Measurements from ENCODE around the gene ELP6.

Gene ELP6

DNA sequence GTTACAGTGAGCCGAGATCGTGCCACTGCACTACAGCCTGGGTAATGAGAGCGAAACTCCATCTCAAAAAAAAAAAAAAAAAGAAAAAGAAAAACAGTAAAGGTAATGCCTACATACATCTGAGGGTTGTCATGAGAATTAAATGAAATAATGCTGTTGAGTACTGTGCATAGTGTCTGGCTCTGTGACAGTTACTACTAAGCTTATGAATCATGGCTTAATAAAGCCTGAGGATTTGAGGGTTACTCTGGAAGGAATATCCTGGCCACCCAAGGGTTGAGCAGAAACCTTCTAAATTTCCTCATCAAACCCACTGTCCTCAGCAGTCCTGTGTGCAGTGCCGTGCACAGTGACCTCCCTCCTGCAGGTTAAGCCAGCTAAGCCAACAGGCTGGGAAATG lies 26.8 kb upstream of the ELP6 start:
- Histone ChIP-seq H3K27ac (replicated peaks) (no peak overlapping the region), H3K4me3 (replicated peaks; ENCODE audit: insufficient read depth, low read length) (no peak overlapping the region), H3K27me3 (ENCODE audit: insufficient read depth, poor library complexity, severe bottlenecking) (no peaks in the 10 kb centered on the region)
- no peak for DNase-seq (ENCODE audit: low read depth in 1 of 2, low spot score in 1 of 2)
- TF ChIP-seq, protein P1, sequence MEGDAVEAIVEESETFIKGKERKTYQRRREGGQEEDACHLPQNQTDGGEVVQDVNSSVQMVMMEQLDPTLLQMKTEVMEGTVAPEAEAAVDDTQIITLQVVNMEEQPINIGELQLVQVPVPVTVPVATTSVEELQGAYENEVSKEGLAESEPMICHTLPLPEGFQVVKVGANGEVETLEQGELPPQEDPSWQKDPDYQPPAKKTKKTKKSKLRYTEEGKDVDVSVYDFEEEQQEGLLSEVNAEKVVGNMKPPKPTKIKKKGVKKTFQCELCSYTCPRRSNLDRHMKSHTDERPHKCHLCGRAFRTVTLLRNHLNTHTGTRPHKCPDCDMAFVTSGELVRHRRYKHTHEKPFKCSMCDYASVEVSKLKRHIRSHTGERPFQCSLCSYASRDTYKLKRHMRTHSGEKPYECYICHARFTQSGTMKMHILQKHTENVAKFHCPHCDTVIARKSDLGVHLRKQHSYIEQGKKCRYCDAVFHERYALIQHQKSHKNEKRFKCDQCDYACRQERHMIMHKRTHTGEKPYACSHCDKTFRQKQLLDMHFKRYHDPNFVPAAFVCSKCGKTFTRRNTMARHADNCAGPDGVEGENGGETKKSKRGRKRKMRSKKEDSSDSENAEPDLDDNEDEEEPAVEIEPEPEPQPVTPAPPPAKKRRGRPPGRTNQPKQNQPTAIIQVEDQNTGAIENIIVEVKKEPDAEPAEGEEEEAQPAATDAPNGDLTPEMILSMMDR (IDR thresholded peaks at IDR 0.05; ENCODE audit: insufficient read depth, low read length): no peak
- TF ChIP-seq, protein P2, sequence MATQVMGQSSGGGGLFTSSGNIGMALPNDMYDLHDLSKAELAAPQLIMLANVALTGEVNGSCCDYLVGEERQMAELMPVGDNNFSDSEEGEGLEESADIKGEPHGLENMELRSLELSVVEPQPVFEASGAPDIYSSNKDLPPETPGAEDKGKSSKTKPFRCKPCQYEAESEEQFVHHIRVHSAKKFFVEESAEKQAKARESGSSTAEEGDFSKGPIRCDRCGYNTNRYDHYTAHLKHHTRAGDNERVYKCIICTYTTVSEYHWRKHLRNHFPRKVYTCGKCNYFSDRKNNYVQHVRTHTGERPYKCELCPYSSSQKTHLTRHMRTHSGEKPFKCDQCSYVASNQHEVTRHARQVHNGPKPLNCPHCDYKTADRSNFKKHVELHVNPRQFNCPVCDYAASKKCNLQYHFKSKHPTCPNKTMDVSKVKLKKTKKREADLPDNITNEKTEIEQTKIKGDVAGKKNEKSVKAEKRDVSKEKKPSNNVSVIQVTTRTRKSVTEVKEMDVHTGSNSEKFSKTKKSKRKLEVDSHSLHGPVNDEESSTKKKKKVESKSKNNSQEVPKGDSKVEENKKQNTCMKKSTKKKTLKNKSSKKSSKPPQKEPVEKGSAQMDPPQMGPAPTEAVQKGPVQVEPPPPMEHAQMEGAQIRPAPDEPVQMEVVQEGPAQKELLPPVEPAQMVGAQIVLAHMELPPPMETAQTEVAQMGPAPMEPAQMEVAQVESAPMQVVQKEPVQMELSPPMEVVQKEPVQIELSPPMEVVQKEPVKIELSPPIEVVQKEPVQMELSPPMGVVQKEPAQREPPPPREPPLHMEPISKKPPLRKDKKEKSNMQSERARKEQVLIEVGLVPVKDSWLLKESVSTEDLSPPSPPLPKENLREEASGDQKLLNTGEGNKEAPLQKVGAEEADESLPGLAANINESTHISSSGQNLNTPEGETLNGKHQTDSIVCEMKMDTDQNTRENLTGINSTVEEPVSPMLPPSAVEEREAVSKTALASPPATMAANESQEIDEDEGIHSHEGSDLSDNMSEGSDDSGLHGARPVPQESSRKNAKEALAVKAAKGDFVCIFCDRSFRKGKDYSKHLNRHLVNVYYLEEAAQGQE (IDR thresholded peaks at IDR 0.05; ENCODE audit: insufficient replicate concordance, low read depth): no peak
- TF ChIP-seq GABPA (IDR thresholded peaks at IDR 0.05; ENCODE audit: low read depth): no peak
- no peak for TF ChIP-seq SPI1 (IDR thresholded peaks at IDR 0.05; ENCODE audit: borderline replicate concordance, low read depth)
- TF ChIP-seq POLR2AphosphoS5 (IDR thresholded peaks at IDR 0.05; ENCODE audit: low read depth): no peak

DNA sequence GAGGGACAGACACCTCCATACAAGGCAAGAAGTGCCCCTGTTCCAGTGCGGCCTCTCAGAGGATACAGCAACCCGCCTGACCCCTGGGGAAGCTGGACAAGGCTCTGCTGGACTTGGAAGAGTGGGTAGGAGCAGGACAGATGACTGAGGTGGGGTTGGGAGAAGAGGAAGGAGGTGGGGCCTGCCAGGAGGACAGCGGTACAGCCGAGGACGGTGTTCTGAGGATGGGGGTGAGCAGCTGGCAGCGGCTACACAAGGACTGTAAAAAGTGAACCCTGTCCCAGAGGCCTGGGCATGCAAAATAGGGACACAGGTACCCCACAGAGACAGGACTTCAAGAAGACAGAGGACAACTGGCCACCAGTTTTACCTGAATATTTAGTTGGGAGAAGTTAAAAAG lies 23.5 kb upstream of the ELP6 start:
- DNase-seq (ENCODE audit: low read depth in 1 of 2, low spot score in 1 of 2): no peak
- TF ChIP-seq POLR2AphosphoS5 (IDR thresholded peaks at IDR 0.05; ENCODE audit: low read depth): no peak
- TF ChIP-seq, protein P2 (IDR thresholded peaks at IDR 0.05; ENCODE audit: insufficient replicate concordance, low read depth): no peak
- Histone ChIP-seq H3K27me3 (ENCODE audit: insufficient read depth, poor library complexity, severe bottlenecking) (no peaks in the 10 kb centered on the region), H3K4me3 (replicated peaks; ENCODE audit: insufficient read depth, low read length) (no peak overlapping the region), H3K27ac (replicated peaks) (no peak overlapping the region)

DNA sequence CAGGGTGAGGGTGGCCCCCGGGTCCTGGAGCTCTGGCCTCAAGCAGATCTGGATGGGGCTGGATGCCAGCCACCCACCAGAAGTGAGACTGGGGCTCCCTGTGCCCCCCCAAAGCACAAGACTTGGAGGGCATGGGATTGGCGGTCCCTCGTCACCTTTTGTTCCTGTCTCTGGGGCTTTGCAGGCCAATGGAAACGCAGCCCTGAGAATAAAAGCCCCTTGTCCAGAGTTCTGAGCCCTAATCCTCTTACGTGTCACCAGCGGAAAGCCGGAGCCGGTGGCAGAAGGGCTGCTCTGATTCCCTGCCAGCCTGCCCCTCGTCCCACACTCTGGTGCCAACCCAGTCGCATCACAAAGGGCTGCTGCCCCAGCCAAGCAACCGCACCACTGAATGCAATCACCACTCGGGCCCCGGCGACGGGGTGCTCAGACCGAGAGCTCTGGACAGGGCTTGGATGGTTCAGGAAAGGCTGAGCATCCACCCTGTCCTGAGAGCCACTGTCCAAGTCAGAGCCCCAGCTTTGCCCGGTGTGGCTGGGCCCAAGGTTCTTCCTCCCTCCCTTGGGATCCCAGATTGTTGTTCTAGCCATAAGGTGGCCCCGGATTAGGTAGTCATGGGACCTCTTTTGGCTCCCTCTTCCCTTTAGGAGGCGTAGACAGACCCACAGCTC lies 22.8 kb upstream of the ELP6 start:
- no peak overlapping the region for H3K4me3 ChIP-seq (replicated peaks; ENCODE audit: insufficient read depth, low read length)
- TF ChIP-seq GABPA (IDR thresholded peaks at IDR 0.05; ENCODE audit: low read depth) (no peak), SPI1 (IDR thresholded peaks at IDR 0.05; ENCODE audit: borderline replicate concordance, low read depth) (no peak), POLR2AphosphoS5 (IDR thresholded peaks at IDR 0.05; ENCODE audit: low read depth) (no peak)
- TF ChIP-seq, protein P2 (IDR thresholded peaks at IDR 0.05; ENCODE audit: insufficient replicate concordance, low read depth): no peak
- TF ChIP-seq, protein P1 (IDR thresholded peaks at IDR 0.05; ENCODE audit: insufficient read depth, low read length): no peak
- H3K27me3 ChIP-seq (ENCODE audit: insufficient read depth, poor library complexity, severe bottlenecking): no peaks in the 10 kb centered on the region
- DNase-seq (ENCODE audit: low read depth in 1 of 2, low spot score in 1 of 2): no peak
- no peak overlapping the region for H3K27ac ChIP-seq (replicated peaks)

Data from HL-60 (cell line).